HG02759 (cell line): Measurements from ENCODE around the gene STPG3.

Experiments used
- ATAC-seq: cut with Tn5 transposase; IDR thresholded peaks from one replicate; pipeline ENCODE4 v1.9.1; 2021; ENCODE audit warnings: mild to moderate bottlenecking, moderate library complexity; ENCODE audit not compliant: unreplicated experiment

The STPG3 gene

DNA sequence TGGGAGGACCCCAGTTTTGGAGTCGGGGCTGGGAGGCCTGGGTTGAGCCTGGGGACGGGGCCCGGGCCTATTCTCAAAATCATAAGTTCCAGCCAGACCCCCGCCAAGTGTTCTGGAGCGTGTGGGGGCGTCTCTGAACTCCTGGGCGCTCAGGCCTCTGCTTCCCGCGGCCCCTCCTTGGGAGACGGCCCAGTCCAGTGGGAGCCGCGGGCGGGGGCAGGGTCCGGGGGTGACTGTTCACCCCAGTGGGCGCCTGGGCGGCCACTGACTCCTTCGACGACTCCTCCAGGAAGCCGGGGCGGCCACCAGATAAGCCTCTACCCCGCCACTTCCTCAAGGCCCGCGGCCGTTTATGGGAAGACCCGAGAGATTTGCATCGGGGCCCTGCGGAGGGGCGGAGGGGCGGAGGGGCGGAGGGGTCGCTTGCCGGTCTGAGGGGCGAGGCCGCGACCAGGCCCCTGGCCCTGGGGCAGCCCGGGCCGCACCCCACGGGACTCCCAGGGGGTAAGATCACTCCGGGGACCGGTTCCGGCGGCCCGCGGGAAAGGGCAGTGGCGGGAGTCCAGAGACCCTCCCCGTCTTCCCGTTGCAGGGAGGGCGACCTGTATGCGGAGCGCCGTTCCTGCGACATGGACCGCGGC is 27.1 kb downstream of the STPG3 start:
- ATAC-seq, result no peak

DNA sequence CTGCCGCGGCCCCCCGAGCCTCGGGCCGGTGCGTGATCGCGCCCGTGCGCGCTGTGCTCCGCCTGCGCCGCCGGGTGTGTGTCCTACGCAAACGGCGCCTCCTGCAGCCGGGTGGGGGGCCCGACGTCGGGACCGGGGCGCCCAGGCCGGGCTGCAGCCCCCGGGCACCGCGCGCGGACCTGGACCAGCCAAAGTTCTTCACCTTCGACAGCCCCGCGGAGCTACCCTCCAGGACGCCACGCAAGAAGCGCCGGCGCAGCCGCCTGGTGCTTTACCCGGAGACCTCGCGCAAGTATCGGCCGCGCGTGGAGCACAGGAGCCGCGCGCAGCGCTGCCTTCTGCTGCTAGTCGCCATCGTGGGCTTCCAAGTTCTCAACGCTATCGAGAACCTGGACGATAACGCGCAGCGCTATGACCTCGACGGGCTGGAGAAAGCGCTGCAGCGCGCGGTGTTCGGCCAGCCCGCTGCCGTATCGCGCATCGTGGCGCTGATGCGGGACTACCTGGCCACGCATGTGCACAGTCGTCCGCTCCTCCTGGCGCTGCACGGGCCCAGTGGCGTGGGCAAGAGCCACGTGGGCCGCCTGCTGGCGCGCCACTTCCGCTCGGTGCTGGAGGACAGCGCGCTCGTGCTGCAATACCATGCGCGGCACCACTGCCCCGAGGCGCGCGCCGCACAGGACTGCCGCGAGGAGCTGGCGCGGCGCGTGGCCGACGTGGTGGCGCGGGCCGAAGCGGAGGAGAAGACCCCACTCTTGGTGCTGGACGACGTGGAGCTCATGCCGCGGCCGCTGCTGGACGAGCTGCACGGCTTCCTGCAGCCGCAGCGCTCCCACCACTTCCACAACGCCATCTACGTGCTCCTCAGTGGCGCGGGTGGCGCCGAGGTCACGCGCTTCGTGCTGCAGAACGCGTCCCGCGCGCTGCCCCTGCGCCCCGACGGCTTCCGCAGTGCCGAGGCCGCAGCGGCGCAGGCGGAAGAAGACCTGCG is 27.9 kb downstream of the STPG3 start:
- ATAC-seq, result no peak

DNA sequence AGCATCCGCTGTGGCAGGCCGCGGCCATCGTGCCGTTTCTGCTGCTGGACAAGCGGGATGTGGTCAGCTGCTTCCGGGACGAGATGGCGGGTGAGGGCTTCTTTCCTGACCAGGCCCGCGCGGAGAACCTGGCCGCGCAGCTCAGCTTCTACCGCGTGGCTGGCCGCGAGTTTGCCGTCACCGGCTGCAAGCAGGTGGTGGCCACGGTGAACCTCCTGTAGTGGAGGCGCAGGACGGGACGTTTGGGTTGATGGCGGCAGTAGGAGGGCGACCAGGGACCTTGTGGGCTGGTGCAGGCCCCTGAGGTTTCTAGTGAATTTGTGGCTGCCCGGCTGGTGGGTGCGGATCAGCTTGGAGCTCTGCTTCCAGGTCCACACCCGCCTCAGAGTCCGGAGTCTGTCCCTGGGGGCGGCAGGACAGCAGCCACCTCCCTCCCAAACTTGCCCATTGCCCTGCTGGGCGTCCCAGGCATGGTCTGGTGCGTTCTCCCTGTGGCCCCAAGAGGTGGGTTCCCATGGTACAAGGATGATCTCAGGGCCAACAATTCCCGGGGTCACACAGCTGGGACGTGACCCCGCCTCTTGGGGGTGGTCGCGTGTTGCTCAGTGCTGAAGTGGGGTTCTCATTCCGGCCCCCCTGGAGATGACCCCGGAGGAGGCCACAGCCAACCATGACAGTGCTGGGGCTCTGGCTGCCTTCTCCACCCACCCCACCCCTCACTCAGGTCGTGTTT is 28.8 kb downstream of the STPG3 start:
- ATAC-seq, result no peak

DNA sequence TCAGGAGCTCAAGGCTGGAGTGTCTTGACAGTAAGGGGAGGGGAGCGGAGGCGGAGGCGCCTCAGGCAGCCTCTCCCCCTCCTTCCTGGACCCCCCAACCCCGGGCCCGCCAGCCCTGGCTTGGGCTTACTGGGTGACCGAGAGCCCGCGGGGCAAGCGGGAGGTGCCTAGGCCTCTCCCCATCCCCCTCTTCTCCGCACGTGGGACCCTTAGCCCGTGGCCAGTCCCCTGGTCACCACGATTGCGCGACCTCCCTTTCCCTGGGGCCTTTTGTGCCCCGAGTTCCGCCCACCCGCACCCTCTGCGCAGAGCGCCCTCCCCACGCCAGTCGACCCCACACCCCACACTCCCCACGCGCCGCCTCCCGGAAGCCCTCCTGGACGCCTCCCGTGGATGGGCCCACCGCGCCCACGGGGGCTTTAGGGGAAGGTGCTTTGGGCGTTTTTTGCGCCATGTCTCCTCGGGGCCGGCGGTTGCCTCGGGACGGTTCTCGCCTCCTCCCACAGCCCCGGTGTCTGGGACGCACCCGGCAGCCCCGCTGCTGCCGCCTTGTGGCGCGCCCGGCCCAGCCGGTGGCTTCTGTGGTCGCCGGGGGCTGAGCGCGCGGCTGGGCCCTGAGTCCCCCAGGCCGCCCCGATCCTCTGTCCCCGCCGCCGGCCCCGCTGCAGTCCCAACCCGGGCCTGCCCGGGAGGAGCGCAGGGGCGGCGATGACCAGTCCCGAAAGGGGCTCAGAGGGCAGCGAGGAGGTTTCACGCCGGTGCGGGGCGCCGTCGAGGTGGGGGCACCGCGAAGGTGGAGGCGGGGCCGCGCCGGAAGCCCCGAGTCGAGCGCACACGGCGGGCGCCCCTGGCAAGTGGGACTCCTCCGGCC is 29.6 kb downstream of the STPG3 start:
- ATAC-seq, result no peak

DNA sequence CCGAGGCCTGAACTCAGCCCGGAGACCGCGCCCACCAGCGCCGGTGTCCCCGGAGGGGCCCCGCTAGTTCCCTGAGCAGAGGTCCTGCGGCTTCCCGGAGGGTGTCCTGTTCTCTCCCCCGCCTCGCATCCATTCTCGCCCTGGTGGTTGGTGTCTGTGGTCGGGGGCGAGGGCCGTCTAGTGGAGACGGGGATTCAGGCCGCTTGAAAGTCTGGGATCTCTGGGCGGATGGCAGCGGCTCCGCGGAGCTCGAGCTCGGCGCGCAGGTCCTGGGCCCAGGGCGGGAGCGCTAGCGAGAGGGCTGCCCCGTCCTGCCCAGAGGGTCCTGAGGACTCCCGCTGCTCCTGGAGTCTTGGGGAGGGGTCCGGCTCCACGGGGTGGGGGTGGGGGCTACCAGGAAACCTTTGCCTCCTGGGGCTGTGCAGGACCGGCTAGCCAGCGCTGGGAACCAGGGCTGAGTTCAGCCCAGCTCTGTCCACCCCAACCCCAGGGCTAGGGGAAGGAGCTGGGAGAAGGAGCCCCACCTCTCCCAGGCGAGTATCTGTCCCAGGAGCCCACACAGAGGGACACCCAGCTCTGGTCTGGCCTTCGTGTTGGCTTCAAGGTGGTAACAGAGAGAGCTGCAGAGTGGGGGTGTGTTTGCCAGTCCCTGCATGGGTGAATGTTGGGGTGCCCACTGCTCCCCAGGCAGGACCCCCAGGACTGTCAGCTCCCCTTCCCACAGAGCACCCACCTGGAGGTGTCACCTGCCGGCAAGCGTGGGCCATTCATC is 30.4 kb downstream of the STPG3 start:
- ATAC-seq, result no peak

DNA sequence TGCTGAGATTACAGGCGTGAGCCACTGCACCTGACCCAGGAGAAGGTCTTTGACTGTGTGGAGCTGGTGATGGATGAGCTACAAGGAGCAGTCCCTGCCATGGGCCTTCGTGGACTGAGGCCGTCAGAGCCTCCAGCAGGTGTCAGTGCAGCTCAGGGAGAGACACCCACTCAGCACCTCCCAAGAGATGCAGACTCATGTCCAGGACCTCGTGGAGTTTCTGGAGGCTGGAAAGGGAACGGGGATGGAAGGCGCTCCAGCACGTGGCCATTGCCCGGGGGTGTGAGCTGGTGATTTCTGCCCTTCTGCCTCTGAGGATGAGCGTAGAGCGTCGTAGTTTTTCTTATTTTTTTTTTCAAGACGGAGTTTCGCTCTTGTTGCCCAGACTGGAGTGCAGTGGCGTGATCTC is 35.9 kb downstream of the STPG3 start:
- ATAC-seq, result no peak

DNA sequence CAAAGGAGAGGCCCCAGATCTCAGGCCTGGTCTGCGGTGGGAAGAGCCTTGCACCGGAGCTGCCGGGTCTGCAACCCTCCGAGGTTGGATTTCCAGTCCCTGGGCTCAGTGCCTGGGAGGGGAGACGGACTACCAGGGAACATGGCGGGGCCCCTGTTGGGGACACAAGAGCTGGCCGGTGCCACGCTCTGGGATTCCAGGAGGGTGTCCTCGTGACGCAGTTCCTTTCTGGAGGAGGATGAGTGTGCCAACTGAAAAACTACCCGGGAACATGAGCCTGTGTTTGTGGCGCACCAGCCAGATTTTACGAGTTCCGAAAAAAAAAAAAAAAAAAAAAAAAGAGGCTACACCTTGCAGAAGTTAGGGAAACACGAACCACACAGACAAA is 42.0 kb downstream of the STPG3 start:
- no peak for ATAC-seq

DNA sequence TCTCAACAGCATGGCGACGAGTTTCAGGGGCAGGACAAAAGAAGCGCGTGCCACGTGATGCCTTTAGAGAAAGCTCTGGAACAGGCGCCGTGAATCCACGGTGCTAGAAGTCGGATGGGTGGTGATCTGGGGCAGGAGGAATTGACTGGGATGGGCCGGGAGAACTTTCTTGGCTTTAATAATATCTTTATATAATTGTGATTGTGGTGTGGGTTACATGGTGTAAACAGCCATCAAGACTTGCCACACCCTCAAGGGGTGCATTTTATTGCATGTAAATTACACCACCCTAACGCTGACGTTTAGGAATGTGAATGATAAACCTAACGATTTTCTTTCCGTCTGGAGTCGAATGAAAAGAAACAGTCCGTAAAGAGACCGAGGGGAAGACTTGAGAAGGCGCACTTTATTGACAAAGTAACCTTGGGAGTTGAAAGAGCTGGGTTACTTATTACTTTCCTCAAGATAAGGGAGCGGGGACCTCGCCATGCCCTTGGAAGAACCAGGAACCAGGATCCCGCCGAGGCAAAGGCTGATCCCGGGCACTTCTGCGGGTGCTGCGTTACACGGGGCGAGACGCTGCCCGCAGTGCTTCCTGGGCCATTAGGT is 42.5 kb downstream of the STPG3 start:
- no peak for ATAC-seq

DNA sequence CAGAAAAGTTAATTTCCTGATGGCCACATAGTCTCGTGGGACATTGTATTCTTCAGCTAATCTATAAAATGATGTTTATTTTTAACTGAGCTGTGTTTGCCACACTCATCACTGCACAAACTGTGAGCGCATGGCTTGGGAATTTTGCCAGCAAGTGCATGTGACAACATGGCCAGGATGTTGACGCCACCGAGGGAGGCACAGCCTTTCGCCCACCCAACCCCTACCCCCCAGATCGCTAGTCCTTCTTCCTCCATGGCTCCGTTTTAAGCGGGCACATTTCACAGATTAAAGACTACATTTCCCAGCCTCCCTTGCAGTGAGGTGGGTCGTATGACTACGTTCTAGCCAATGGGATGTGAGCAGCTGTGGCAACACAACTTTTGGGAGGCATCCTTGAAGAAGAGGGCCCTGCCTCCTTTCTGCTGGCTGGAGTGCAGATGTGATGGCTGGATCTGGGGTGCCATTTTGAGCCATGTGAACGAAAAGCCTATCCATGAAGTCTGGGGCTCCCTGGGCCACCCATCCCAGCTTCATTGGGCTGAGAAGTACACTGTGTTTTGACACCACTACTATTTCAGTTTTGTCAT is 43.1 kb downstream of the STPG3 start:
- ATAC-seq, result no peak

DNA sequence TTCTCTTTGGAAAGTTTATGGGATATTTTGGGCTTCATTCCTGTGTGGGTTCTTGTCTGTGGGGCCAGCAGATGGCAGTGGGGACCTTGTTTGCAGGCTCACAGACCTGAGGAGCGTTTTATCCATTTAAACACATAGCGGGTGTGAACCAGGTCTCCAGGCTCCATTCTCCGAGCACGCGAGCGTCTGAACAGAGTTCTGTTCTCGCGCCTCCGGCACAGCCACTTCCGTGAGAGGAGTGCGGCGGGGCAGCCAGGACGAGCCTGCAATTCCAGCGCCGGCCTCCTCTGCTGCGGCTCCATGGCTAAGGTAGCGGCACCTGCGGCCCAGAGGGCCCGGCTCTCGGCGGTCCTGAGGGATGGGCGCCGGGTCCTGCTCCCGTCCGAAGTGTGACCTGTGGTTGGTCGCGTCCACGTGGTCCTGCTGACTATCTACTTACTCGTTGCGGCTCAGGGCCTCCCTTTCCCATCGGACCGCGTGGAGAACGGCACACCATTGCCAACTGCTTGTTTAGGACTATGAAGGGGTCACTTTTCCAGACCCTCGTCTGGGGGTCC is 43.7 kb downstream of the STPG3 start:
- ATAC-seq, result no peak

DNA sequence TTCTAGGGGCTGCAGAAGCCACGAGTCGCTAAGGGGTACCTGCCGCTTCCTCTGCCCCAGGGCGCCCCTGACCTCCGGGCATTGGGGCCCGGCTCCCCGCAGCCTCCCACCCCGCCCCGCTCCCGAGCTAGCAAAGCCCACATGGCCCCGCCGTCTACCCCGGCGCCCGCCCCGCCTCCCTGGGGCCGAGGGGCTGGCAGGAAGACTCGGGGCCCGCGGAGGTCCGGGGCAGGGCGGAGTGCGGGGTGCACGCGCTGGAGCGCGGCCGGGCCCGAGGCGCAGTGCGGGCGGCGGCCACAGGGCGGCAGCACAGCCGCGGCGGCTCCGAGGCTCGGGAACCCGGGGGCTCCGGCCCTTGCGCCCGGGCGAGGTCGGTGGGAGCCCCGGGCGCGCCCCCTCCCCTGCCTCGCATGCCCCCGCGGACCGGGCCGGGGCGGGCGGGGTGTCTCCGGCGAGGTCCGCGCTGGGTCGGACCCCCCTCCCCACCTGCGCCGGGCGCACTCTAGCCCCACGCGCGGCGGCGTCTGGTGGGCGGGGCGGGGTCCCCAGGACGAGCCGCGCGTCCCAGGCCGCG is 44.2 kb downstream of the STPG3 start:
- no peak for ATAC-seq

DNA sequence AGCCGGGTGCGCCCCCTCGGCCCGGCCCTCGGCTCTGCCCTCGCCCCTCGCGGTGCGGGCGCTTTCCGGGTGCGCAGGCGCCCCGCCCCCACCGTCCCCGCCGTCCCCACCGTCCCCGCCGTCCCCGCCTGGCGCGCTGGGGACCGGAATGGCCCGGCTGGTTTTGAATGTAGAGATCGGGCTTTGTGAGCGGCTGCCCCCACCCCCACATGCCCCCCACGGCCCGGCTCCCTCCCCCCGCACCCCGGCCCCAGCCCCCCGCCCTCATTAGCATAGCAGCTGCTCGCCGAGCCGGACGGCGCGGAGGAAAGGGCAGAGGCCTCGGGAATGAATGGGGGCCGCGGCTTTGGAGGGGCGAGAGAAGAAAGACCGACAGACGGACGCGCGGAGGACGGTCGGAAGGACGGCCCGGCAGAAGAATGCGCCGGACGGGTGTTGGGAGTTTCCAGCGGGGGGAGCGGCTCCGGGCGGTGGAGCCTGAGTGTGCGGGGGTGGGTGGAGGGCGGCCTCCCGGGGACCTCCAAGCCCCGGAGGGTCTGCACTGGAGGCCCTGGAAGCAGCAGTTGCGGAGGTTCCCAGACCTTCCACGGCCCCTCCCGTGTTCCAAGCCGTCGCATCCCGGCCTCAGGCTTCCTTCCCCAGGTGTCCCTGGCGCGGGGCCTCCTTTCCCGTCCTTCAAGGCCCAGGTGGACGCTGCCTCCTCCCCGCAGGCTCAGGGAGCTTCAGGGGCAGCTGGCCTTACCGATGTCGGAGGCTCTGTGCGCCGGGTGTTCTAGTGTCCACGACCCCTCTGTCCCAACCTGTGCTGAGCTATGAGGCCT is 45.0 kb downstream of the STPG3 start:
- ATAC-seq, result no peak

DNA sequence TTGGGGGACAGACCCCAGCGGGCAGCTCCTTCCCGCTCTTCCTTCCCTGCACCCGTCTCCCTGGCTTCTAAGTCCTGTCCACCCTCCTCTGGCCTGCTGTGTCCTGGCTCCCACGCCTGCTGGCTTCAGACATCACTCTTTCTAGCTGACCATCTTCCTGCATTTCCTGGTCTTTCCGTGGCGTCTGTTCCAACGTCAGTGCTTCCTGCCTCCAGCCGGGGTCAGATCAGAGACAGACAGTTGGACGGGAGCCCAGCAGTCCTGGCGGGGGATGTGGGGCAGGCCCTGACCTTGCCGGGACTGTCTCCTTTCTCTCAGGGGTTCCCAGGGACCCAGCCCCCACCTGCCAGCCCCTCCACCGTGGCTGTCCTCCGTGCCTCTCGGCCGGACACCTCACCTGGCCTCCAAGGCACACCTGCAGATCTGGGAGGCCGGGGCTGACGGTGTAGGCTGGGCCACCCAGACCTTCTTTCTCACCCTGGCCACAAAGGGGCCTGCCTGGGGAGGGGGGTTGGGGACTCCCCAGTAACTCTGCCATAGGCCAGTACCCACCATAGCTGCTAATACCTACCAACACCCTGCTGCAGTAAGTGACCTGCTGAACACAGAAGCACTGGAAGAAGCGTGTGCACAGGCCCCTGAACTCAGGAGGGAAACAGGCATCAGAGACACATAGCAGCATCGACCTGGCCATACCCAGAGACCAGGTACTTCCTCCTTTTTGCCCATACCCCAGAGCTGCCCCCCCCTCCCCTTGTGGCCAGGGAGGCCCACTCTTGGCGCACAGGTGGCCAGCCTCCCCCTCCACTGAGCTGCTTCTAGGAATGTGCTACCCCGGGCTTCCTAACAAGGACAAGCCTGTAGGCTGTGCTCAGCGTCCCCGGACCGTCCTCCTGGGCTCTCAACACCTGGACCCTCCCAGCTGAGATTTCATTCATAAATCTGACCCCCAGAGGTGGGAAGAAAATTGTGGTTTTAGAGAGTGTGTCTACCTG is 45.9 kb downstream of the STPG3 start:
- no peak for ATAC-seq

DNA sequence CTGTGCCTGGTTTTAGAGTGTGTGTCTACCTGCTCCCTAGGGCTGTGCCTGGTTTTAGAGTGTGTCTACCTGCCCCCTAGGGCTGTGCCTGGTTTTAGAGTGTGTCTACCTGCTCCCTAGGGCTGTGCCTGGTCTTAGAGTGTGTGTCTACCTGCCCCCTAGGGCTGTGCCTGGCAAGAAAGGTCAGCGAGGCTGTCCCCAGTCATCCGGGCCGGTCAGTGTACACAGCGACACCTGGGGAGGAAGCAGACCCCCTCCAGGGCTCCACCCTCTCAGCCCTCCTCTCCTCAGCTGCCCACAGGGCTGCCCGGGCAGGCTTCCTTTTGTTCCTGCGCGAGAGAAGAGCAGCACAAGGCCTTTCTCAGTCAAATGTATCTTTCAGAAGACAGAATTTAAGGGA is 46.9 kb downstream of the STPG3 start:
- no peak for ATAC-seq

DNA sequence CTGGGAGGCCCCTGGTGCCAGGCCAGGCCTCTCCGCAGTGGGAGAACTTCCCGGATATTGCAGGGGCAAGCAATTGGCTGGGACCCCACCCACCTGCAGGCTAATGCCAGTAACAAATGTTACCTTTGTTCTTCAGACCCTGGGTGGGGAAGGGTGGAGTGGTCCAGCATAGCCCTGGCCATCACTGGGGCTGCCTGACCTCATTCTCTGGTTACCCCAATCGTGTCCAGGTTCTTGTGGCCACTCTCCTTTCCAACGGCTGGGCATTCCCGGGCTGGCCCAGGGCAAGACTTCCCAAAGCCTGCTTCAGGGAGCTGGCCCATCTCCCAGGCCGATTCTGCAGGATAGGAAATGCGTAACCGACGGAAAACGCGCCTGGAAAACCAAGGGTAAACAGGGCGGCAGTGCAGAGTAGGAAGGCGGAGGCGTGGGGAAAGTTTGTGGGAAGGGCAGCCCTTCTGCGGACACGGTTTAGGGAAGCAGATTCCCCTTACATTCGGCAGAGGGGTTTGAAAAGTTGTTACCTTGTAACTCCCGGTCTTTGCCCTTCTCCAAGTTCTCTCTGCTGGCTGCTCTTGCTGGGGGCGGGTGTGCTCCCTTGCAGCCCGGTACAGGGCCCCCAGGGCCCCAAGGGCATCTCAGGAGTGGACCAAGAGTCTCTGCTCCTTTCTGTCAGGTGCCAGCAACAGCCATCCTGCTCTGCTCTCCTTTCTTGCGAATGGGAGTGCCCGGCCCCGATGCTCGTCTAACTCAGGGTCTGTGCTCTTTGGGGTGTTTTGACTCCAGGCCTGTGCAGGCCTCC is 47.5 kb downstream of the STPG3 start:
- ATAC-seq, result no peak

DNA sequence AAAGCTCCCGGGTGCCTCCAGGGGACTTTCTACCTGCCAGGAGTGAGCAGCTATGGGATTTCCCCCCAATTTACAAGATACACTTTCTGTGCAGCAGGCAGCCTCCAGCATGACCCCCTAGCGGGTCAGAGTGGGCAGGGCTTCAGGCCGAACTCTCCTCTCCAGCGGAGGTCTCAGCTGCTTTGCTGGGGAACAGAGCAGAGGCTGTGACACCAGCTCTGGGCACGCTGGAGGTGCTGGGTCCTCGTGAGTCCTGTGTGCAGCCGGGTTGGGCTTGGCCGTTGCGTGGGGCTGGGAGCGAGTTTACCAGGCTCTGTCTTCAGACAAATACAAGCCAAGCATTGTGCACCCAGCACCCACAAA is 48.1 kb downstream of the STPG3 start:
- no peak for ATAC-seq
